PFSK-1 (cell line): Measurements from ENCODE around the gene LILRB1. TPM values are rescaled to one million over a fixed set of nuclear protein-coding genes. Genes with fewer than 3 reads are reported as not detected.
"Not testable (repeated sequence)": the region's sequence is repeated elsewhere in the genome, so short reads cannot be mapped to it uniquely, and the experiment has no call there.

Source experiments
- FOXP2 ChIP-seq: optimal IDR thresholded peaks from 2 replicates; pipeline ENCODE3; 2011; ENCODE audit warnings: borderline replicate concordance, control low read depth, inconsistent platforms; ENCODE audit not compliant: insufficient read depth; ENCODE audit errors: extremely low read length, extremely low read depth
- POLR2AphosphoS5 ChIP-seq: IDR thresholded peaks from 2 replicates; pipeline ENCODE4 v1.6.1; 2012; ENCODE audit warnings: low read depth, mild to moderate bottlenecking, control low read depth, low read length, moderate library complexity
- SIN3A ChIP-seq: IDR thresholded peaks from 2 replicates; pipeline ENCODE4 v1.6.1; 2012; ENCODE audit warnings: mild to moderate bottlenecking, low read length, moderate library complexity, borderline replicate concordance; ENCODE audit not compliant: insufficient read depth
- TAF1 ChIP-seq: IDR thresholded peaks from 2 replicates; pipeline ENCODE4 v1.6.1; 2012; ENCODE audit warnings: low read length, control low read depth, borderline replicate concordance; ENCODE audit not compliant: insufficient read depth
- polyA plus RNA-seq: library from polyadenylated mRNA; unstranded; fragments of >200 nt; gene quantifications from one replicate; pipeline ENCODE4 v1.2.1, GENCODE V29; 2012; ENCODE audit warnings: low read depth, missing spikeins; ENCODE audit not compliant: insufficient read length
- TF ChIP-seq, protein P1 (sequence below), 2 experiments: IDR thresholded peaks; 2 replicates each; pipeline versions ENCODE4 v1.6.1 to v1.8.0; 2011 to 2012; ENCODE audit warnings: low read depth in 2 of 2, low read length in 2 of 2, control low read depth in 1 of 2, inconsistent platforms in 1 of 2, mild to moderate bottlenecking in 1 of 2, moderate library complexity in 1 of 2; ENCODE audit not compliant: insufficient read depth in 1 of 2

Gene LILRB1
- not detected for polyA plus RNA-seq

DNA sequence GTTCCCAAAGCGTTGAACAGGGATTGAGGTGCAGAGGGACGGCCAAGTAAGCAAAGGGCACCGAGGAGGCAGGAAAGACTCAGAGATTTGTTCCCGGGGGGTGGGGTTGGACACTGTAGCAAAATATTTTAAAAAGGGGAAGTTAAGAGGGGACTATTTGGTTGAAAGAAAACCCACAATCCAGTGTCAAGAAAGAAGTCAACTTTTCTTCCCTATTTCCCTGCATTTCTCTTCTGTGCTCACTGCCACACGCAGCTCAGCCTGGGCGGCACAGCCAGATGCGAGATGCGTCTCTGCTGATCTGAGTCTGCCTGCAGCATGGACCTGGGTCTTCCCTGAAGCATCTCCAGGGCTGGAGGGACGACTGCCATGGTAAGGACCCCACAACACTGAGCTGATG is at the start of gene LILRB1:
Gene LILRB1 (plus strand): TSS at position 223 of the 400 bp plus-strand sequence. CDS start 590 bp downstream, outside the sequence.
- TF ChIP-seq, protein P1, sequence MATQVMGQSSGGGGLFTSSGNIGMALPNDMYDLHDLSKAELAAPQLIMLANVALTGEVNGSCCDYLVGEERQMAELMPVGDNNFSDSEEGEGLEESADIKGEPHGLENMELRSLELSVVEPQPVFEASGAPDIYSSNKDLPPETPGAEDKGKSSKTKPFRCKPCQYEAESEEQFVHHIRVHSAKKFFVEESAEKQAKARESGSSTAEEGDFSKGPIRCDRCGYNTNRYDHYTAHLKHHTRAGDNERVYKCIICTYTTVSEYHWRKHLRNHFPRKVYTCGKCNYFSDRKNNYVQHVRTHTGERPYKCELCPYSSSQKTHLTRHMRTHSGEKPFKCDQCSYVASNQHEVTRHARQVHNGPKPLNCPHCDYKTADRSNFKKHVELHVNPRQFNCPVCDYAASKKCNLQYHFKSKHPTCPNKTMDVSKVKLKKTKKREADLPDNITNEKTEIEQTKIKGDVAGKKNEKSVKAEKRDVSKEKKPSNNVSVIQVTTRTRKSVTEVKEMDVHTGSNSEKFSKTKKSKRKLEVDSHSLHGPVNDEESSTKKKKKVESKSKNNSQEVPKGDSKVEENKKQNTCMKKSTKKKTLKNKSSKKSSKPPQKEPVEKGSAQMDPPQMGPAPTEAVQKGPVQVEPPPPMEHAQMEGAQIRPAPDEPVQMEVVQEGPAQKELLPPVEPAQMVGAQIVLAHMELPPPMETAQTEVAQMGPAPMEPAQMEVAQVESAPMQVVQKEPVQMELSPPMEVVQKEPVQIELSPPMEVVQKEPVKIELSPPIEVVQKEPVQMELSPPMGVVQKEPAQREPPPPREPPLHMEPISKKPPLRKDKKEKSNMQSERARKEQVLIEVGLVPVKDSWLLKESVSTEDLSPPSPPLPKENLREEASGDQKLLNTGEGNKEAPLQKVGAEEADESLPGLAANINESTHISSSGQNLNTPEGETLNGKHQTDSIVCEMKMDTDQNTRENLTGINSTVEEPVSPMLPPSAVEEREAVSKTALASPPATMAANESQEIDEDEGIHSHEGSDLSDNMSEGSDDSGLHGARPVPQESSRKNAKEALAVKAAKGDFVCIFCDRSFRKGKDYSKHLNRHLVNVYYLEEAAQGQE (IDR thresholded peaks at IDR 0.05; ENCODE audit: insufficient read depth in 1 of 2, low read depth in 2 of 2, low read length in 2 of 2) = not testable (repeated sequence)
- not testable (repeated sequence) for TF ChIP-seq SIN3A, POLR2AphosphoS5

GRCh38 chr19:54586397-54586796 is 43.9 kb upstream of the LILRB1 start:
- TF ChIP-seq SIN3A (no peak), TAF1 (no peak), POLR2AphosphoS5 (no peak), FOXP2 (no peak)
- TF ChIP-seq, protein P1 (IDR thresholded peaks at IDR 0.05; ENCODE audit: insufficient read depth in 1 of 2, low read depth in 2 of 2, low read length in 2 of 2) = no peak

DNA sequence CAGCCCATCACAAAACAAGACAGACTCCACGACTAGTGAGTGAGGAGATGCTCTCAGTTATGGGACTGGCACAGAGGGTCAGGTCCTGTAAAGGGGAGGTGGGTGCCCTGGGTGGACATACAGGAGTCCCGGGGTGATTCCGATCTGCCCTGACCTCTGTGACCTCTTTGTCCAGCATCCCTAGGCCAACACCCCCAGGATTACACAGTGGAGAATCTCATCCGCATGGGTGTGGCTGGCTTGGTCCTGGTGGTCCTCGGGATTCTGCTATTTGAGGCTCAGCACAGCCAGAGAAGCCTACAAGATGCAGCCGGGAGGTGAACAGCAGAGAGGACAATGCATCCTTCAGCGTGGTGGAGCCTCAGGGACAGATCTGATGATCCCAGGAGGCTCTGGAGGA is 43.3 kb upstream of the LILRB1 start:
- TF ChIP-seq FOXP2 (no peak), POLR2AphosphoS5 (no peak), SIN3A (no peak), TAF1 (no peak)
- TF ChIP-seq, protein P1 (IDR thresholded peaks at IDR 0.05; ENCODE audit: insufficient read depth in 1 of 2, low read depth in 2 of 2, low read length in 2 of 2) = no peak

GRCh38 chr19:54593445-54593844 is 36.8 kb upstream of the LILRB1 start, which contains the start of gene LILRA1:
Gene LILRA1 (plus strand): TSS chr19:54593632. CDS start chr19:54594245, 613 bp downstream.
- not testable (repeated sequence) for TF ChIP-seq FOXP2, TAF1
- TF ChIP-seq, protein P1 (IDR thresholded peaks at IDR 0.05; ENCODE audit: insufficient read depth in 1 of 2, low read depth in 2 of 2, low read length in 2 of 2) = not testable (repeated sequence)

DNA sequence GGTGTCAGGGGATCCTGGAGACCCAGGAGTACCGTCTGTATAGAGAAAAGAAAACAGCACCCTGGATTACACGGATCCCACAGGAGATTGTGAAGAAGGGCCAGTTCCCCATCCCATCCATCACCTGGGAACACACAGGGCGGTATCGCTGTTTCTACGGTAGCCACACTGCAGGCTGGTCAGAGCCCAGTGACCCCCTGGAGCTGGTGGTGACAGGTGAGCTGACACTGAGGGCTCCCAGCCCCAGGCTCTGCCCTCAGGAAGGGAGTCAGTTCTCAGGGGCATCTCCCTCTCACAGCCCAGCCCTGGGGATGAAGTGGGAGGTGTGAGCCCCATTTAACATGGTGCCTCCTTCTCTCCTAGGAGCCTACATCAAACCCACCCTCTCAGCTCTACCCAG is 35.5 kb upstream of the LILRB1 start:
- no peak for TF ChIP-seq POLR2AphosphoS5
- TF ChIP-seq FOXP2 = no peak
- no peak for TF ChIP-seq TAF1
- no peak for TF ChIP-seq SIN3A
- TF ChIP-seq, protein P1 (IDR thresholded peaks at IDR 0.05; ENCODE audit: insufficient read depth in 1 of 2, low read depth in 2 of 2, low read length in 2 of 2) = no peak
